ENCODE data around the gene CLDN3. TPM values are rescaled to one million over a fixed set of nuclear protein-coding genes. Genes with fewer than 3 reads are reported as not detected.

Gene CLDN3
- polyA plus RNA-seq, 2 of the 4 experiments (the other 2 are of a cell fraction), result 1.7 to 2.0 TPM

GRCh38 chr7:73742338-73742752 lies 27.7 kb downstream of the CLDN3 start:
- peaks cover 17% of the 10 kb centered on the region for H3K4me1 ChIP-seq
- ATAC-seq, result no peak
- H3K4me2 ChIP-seq, result no peak overlapping the region
- FAIRE-seq, result no peak
- ChIA-PET CTCF (interaction anchor here (1.0 to 12.2 kb wide), 3 partner anchors 113 to 133 kb away, joined by 3 to 273 read pairs (median 5); no protein-coding TSS in a partner anchor), POLR2A (no interaction called here)
- no peak for TF ChIP-seq CEBPB (IDR thresholded peaks at IDR 0.05)
- TF ChIP-seq ESRRA (IDR thresholded peaks at IDR 0.05; ENCODE audit: borderline replicate concordance, low read length), result no peak
- TF ChIP-seq POLR2AphosphoS2 (conservative IDR thresholded peaks at IDR 0.05; ENCODE audit: low read length), result no peak
- TF ChIP-seq CTCF (IDR thresholded peaks at IDR 0.05), result no peak
- no peak for TF ChIP-seq REST (IDR thresholded peaks at IDR 0.05)
- no peak for TF ChIP-seq SREBF2 (IDR thresholded peaks at IDR 0.05)
- TF ChIP-seq RCOR1 (IDR thresholded peaks at IDR 0.05; ENCODE audit: low read depth, low read length), result no peak
- TF ChIP-seq NR3C1 (IDR thresholded peaks at IDR 0.05), result no peak
- no peak overlapping the region for H3K4me3 ChIP-seq
- H3K9me3 ChIP-seq, result no peaks in the 10 kb centered on the region
- H3K27ac ChIP-seq, result no peak overlapping the region
- no peak for DNase-seq (ENCODE audit: low read depth in 1 of 2, low spot score in 1 of 2)
- WGBS (ENCODE audit: missing lambda C conversion rate), result 77% methylated on average over 7 of the region's 7 CpGs

- no peak for FAIRE-seq
- Histone ChIP-seq H3K4me2 (no peak overlapping the region), H3K9me3 (no peaks in the 10 kb centered on the region), H3K27ac (no peak overlapping the region), H3K4me3 (no peak overlapping the region), H3K4me1 (peaks cover 17% of the 10 kb centered on the region)
- ChIA-PET CTCF (interaction anchor here (1.0 to 12.2 kb wide), 3 partner anchors 16 to 132 kb away, joined by 3 to 273 read pairs (median 7); no protein-coding TSS in a partner anchor), POLR2A (no interaction called here)
- DNase-seq (ENCODE audit: low read depth in 1 of 2, low spot score in 1 of 2), result no peak
- ATAC-seq, result no peak
- TF ChIP-seq FOXS1 (CRISPR knock-in tag; IDR thresholded peaks at IDR 0.05) (no peak), PHF8 (IDR thresholded peaks at IDR 0.05; ENCODE audit: borderline replicate concordance, low read depth) (no peak), HOXB13 (CRISPR knock-in tag; IDR thresholded peaks at IDR 0.05; ENCODE audit: low read depth) (no peak), SMC3 (IDR thresholded peaks at IDR 0.05) (no peak), MYC (IDR thresholded peaks at IDR 0.05; ENCODE audit: borderline replicate concordance, low read length) (no peak), HOXB5 (CRISPR knock-in tag; IDR thresholded peaks at IDR 0.05) (no peak)
- 88% methylated on average over 5 of the region's 5 CpGs for WGBS (ENCODE audit: missing lambda C conversion rate)
These were observed 28.5 kb downstream of the CLDN3 start for GRCh38 chr7:73741600-73741999.

- DNase-seq (ENCODE audit: low read depth in 1 of 2, low spot score in 1 of 2) (no peak), FAIRE-seq (no peak), ATAC-seq (no peak)
- H3K4me2 ChIP-seq, result no peak overlapping the region
- no peak overlapping the region for H3K27ac ChIP-seq
- POLR2A ChIA-PET, result interaction anchor here (0.5 to 2.5 kb wide), 2 partner anchors 102 kb away, joined by 3 to 16 read pairs; partner anchors contain the start of gene METTL27
- no peaks in the 10 kb centered on the region for H3K9me3 ChIP-seq
- peaks cover 17% of the 10 kb centered on the region for H3K4me1 ChIP-seq
- CTCF ChIA-PET, result interaction anchor here (0.6 to 12.2 kb wide), 6 partner anchors 9 to 242 kb away, joined by 3 to 273 read pairs (median 4); no protein-coding TSS in a partner anchor
- 88% methylated on average over 5 of the region's 5 CpGs for WGBS (ENCODE audit: missing lambda C conversion rate)
- no peak overlapping the region for H3K4me3 ChIP-seq
- no peak for TF ChIP-seq EP300 (IDR thresholded peaks at IDR 0.05)
- no peak for TF ChIP-seq PBX3 (IDR thresholded peaks at IDR 0.05)
- TF ChIP-seq CHD4 (IDR thresholded peaks at IDR 0.05; ENCODE audit: borderline replicate concordance), result no peak
- TF ChIP-seq RCOR1 (IDR thresholded peaks at IDR 0.05; ENCODE audit: low read depth, low read length), result no peak
- TF ChIP-seq RNF2 (IDR thresholded peaks at IDR 0.05; ENCODE audit: borderline replicate concordance, low read depth), result no peak
- no peak for TF ChIP-seq FOSL2 (IDR thresholded peaks at IDR 0.05)
- no peak for TF ChIP-seq FOSL2 (CRISPR knock-in tag; IDR thresholded peaks at IDR 0.05)
- TF ChIP-seq HDAC2 (IDR thresholded peaks at IDR 0.05), result no peak
- TF ChIP-seq JUNB (IDR thresholded peaks at IDR 0.05), result no peak
- no peak for TF ChIP-seq TFCP2L1 (CRISPR knock-in tag; IDR thresholded peaks at IDR 0.05)
- TF ChIP-seq CBX2 (IDR thresholded peaks at IDR 0.05; ENCODE audit: borderline replicate concordance, low read depth), result no peak
- no peak for TF ChIP-seq E2F6 (IDR thresholded peaks at IDR 0.05; ENCODE audit: borderline replicate concordance, low read depth)
These were observed 29.3 kb downstream of the CLDN3 start for GRCh38 chr7:73740771-73741170.
